ENCODE measurements around the gene TGIF2.

DNA sequence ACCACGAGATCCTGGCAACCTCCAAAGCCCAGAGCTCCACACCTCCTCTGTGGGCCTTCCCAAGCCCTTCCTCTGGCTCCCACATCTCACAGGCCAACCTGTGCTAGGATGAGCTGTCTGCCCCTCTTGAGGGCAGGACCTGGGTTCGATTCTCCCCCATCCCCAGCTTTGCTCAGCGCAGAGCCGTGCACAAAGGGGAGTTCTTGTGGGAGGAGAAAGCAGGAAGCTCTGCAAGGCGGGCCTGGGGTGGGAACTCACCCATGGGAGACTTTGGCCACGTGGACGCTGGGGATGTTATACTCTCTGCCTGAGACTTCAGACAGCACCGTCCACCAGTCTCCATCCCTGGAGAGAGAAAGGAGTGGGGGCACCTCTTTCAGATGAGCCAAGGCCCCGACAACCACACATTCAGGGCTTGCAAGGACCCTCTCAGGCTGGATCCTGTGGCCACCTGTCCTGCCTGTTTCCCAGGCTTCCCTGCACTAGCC, 59.9 kb downstream of the TGIF2 start:
- TF ChIP-seq CTCF (IDR thresholded peaks at IDR 0.05 in 8 of 11, conservative IDR thresholded peaks at IDR 0.05 in 3 of 11) (no peak), POLR2AphosphoS5 (IDR thresholded peaks at IDR 0.05) (no peak), POLR2A (IDR thresholded peaks at IDR 0.05) (no peak)
